NCI-H524 treated with DMSO at 0.1 percent for 48 hours (cell line): Measurements from ENCODE around the gene TRHDE.

ENCODE experiments used
- DNase-seq: peaks from one replicate; lab custom pipeline; 2025; lab: John Stamatoyannopoulos, UW

Gene TRHDE

DNA sequence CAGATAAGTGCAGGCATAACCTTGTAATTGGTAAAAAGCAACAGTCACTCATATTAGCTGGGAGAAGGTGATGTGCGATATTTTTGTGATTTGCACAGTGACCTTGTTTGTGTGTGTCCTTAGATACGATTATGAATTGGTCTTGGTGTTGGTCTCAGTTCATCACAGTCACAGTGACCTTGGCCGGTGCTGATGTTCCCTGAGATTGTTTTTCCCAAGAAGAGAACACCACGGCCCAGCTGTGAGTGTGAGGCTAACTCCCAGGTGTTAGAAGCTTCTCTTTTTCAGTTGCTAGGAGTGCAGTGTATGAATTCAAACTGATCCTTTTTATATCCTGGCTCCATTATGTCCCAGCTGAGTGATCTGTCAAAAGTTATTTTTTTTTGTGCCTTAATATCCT lies 46.2 kb downstream of the TRHDE start:
- no peak for DNase-seq

DNA sequence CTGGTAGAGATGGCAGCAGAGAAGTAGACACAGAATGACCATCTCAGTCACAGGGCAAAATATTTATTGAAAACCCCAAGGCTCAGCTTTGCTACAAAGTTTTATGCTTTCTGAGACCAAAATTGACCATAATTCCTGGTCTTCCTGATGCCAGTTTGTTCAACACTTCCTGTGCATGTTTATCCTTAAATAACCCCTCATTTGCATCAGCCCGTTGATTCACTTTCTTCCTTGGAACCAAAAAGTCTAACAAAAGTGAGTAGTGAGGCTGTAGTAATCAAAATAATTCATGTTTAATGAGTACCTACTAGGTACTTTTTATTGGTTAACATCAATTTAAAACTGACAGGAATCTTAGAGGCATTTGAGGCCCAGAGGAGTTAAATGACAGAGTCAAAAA lies 51.7 kb downstream of the TRHDE start:
- DNase-seq: no peak

DNA sequence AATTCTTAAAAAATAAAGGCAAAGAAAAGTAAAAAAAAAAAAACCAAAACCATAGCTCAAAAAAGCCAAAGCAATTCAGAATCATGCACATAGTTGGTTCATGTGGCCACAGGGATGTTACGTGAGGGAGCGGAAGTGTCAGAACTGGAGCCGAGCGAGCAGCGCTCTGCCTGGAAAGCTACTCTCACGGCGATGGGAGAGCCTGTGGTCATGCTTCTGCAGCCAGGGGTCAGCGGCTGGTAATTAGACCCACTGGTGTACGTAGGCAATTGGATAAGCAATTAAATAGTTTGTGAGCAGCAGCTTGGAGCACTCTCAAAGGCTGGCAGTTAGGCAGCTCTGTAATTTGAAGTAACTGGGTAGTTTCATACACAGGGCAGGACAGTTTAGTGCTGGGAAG lies 58.1 kb downstream of the TRHDE start:
- no peak for DNase-seq

DNA sequence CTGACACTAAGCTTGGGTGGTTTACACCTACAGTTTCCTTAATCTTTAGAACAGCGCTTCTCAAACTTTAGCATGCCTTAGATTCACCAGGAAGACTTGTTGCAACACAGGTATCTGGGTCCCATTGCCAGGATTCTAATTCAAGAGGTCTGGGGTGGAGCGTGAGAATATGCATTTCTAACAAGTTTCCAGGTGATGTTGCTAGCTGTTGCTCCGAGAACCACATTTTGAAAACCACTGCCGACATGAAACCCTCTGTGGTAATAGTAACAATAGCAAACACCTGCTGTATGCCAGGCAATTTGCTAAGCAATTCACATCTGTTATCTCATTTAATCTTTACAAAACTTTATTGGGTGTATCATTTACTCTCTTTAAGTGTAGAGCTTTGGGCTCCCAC lies 58.6 kb downstream of the TRHDE start:
- no peak for DNase-seq

DNA sequence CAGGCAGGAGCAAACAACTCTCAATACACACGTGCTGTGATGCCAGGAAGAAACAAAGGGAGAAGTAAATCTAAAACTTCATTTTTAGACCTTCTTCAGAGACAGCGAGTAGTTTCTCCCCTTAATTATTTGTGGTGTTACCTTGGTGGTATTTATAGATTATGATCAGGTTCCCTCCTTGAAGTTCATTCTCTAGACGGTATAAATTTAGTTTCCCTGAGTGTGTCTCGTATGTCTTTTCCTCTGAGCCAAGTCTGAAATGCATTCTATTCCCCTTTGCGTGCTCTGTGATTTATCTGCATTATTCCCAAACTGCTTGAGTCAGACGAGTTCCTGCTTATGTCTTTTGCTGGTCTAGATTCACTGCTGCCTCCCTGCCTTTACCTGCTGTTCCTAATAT lies 65.2 kb downstream of the TRHDE start:
- DNase-seq: no peak

DNA sequence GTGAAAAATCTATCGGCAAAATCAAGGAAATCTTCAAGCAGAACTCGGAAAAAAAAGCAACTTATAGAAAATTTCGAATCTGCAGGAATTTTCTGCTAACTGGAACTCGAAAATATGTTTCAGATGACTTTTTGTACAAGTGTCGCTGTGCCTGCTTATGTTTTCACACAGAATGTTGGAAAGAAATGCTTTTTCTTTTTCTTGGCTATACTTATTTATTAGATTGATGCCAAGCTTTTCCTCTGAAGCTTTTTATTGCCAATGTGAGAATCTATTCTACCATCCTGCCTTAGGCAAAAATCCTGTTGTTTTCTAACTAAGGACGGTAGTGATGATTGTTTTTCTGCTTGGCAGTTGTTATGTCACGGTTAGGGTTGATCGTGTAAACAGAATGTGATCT lies 65.8 kb downstream of the TRHDE start:
- DNase-seq: no peak

DNA sequence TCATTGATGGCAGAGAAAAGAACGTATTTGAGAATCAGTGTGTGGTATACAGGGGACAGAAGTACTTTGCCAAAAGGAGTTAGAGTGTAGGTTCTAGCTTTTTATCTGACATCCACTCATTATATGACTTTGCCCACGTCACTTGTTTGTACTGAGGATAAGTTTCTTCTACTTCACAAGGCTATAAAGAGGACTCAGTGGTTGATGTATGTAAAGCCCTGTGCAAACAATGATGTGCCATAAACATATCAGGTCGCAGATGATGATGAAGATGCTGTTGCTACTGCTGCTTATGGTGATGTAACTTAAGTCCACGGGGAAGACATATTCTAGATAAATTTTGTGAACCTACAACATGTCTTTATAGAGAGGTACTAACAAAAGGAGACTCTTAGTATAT lies 66.3 kb downstream of the TRHDE start:
- DNase-seq: no peak

DNA sequence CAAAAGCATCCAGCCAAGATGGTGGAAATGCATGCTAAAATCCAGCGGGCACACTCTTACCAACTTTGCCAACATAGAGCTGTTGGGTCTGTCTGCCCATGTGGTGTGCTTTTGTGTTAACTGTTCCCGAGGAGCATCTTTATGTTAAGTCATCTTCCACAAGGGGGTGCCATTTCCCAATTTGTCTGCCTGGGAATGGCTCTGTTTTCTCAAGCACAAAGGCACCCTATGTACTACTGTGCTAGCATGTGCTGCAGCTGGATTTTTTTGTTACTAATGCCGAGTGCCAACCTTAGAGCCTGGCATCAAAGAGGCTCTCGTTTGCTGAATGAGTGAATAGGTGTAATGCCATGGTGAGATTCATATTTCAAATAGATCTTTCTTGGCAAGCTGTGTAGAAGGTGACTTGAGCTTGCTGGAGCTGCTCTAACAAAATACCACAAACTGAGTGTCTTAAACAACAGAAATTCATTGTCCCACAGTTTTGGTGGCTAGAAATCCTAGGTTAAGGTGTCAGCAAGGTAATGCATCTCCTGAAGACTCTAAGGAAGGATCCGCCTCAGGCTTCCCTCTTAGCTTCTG lies 74.3 kb downstream of the TRHDE start:
- DNase-seq: peak; percentile 36

DNA sequence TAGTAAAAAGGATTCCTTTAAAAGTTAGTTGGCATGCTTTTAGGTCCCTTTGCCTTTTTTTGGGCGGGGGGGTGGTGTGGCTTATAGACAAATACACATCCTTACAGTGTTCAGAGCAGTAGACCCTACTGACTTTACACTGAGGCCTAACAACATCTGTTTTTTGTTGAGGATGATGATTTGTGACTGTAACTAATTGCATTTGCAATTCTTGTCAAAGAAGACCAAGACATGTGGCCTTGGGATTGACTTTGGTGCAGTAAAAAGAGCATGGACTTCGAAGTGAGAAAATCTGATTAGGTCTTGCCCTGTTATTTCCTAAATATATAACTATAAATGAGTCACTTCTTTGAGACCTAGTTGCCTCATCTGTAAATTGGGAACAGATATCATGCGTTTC lies 77.3 kb downstream of the TRHDE start:
- DNase-seq: no peak

DNA sequence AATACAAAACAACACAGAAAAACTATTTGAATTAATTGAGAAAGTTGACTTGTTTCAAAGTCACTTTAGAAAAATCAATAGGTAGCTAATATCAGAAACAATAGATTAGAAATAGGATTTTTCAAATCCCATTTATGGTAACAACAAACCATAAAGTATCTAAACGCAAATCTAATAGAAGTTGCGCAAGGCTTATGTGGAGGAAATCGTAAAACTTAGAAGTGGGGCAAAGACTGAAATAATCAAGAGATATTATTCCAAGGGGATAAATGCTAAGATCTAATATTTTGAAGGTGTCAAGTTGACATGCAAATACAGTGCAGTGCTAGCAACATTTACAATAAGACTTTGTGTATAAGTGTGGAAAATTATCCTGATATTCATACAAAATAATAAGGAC lies 87.2 kb downstream of the TRHDE start:
- no peak for DNase-seq

DNA sequence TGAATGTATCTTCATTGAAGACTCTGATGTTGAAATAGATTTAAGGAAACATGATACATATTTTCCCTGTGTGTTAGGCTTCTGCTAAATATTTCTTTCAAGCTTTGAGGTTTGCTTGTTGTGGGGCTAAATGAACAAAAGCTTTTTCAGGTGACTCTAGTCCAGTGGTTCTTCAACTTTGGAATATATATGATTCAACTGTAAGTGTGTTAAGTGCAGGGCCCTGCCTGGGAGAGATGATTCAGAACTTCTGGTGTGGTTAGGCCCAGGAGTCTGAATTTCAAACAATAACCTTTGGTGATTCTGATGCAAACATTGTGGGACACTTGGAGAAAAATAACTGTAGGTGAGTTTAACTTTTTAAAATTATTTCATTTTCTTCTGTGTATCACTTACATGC lies 93.0 kb downstream of the TRHDE start:
- no peak for DNase-seq

DNA sequence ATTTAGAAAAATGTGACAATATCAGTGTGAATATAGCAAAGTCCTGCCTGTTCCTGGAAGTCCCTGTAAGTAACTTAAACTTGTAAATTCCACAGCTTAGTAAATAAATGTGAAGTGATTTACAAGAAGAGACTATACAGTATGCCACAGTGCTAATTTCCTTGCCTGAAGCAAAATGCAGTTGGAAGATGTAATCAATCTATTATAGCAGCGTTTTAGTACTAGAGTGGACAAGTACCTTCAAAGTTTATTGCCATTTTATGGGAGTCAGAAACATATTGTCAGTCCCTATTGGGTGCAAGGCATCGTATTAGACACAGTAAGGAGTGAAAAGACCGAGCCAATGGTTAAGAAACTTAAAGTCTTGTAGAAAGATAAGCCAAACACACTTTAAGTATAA lies 94.1 kb downstream of the TRHDE start:
- no peak for DNase-seq

DNA sequence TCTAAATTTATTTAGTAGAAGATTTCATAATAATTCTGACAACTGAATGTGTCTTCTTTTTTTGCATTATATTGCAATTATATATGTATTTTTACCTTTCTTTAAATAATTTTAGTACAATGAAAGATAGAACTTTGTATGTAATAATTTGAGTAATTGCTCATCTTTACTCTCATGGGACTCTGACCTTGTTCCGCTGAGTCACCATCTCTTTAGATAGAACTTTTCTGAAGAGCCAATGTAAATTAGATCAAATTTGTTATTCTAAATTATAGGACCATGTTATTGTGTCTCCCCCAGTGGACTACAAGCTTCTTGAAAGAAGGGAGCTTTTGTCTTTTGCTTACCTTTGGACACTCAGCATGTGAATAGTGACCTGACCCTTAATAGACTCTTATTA lies 96.1 kb downstream of the TRHDE start:
- DNase-seq: no peak

DNA sequence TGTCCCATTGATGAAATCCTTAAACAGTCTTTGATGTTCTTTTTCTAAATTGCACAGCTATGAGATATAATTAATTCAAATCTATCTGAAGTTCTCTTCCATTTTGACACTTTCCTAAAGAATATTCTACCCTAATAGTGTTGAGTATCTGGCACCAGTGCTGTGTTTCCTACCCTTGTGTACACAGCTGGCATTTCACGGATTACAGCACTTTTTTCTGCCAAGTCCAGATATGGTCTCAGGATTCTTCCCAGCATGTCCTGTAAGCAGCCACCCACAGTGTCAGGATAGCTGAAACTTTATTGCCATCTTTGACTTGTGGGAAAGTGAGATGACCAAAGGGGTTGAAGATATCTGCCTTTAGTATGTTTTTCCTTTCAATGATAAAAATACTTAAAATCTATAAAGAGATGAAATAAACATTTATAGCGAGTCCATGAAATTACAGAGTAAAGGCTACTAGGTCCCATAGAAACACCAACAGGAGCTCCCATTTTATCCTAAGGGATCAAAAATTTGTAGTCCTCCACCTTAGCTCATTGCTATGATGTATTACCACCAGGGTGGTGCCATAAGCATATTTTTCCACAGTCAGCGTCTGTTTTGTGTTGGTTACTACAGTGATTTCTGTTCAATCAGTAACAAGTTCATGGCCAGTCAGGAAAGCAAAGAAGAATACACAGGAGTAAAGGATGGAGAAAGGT lies 96.7 kb downstream of the TRHDE start:
- no peak for DNase-seq

DNA sequence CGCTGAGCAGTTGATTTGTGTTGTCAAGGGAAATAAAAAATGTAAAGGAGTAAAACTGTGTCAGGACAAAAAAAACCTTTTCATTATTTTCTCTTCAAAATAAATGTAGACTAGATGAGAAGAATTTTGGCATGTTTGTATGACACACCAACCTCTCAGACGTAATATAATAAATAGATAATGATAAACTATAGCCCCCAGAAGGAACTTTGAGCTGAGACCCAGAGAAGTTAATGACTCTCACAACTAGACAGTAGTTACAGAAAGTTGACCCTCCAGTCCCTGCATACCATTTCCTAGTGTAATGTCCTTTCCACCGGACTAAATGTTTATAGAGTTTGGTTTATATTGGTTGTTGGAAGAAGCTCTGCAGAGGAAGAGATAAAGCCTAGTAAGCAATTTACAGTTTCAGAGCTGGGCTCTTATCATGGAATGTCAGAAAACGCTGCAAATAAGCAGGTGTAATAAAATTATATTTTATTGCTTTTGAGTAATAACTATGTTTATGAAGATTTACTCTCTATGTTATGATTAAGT lies 97.3 kb downstream of the TRHDE start:
- no peak for DNase-seq

DNA sequence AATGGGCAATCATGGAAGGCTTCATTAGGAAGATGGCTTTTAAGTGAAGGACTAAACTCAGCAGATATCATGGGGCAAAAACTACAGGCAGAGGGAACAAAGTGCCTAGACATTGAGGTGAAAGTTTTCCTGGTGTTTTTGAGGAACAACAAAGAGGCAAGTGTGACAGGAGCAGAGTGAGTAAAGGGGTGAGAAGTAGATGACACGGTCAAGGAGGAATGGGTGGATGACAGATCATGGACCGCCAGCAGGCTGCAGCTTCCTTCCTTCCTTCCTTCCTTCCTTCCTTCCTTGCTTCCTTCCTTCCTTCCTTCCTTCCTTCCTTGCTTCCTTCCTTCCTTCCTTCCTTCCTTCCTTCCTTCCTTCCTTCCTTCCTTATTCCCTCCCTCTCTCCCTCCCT lies 108.3 kb downstream of the TRHDE start:
- DNase-seq: no peak

DNA sequence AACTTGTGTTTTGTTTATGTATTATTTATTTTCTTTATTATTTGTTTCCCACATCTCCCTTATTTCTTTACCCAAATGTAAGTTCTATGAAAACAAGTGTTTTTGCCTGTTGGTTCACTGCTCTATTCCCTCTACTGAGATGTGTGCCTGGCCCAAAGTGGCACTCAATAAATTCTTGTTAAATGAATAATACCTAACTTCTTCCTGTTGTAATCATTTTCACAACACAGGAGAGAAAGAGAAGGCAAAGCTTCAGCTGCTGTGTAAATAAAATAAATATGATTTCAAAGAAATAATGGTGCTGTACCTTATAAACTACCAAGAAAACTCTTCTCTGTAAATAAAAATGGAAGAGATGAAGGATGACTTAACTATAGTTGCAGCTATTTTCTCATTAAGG lies 116.2 kb downstream of the TRHDE start:
- no peak for DNase-seq

DNA sequence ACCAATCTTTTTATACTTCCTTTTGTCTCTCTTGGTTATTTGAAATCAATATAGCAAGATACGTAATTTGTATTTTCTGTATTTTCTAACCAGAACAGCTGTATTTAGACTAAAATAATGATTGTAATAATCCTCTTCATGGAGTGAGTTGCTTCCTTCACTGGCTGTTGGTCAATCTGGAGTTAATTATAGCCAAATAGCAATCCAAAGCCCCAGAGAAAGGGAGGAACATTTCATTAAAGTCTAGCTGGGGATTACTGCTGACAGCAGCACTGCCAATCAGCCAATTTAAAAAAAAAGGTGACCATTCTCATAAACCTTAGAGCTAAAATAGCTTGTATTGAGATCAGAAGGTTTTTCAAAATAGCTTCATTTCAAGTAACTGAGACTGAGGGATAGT lies 118.0 kb downstream of the TRHDE start:
- no peak for DNase-seq

DNA sequence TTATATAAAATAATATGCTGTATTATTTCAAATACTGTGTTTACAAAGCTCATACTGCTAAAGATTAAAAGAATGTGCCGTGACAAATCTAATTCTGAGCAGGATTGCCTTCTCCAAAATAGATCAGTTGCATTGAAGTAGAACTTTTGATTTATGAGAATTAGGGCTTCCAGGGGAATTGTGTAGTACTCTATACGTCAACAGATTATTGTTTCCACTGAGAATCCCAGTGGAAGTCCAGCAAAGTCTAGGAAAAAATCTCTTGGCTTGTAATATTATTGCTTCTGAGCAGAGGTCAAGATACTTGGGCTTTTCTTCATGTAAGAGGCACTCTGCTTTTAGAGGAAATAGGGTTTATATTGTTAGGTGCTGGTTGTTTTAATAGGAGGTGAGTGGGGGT lies 133.9 kb downstream of the TRHDE start:
- no peak for DNase-seq

DNA sequence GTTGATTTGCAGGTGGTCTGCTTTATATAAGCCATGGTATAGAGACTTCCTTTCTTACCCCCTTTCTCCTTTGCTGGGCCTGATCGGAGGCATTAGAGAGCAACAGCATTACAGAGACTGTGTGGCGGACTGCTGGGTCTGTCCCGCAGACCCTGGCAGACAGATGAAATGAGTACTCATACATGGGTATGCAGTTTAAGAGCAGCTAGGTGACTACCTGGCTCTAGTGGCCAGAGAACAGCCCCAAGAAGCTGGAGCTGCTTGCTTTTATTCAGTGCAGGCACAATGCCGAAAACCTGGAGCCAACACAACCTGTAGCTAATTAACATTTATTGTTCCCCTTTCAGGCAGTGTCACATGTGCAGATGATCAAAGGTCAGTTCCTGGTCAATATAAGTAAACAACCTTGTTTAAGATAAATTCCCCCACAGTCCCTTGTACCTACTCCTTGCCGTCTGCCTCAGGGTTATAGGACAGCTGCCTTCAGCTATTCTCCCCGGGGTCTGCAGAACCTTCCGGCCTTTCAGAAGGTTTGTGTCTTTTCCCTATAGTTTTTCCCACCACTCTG lies 160.0 kb downstream of the TRHDE start:
- no peak for DNase-seq

DNA sequence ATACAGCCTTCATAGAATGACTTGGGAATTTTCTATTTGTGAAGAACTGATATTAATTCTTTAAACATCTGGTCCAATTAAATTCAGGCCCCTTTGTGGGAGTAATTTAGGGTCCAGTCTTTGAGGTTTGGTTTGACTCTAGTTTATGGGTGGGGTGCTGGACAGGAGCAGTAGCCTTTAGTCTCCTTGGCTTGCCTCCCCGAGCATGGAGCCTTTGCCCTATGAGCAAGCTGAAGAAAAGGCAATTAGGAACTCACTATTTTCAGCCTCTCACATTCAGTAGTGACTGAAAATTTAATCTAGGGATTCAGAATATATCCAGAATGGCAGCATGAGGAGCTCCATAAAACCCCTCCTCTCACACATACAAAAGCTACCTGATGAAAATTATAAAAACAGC lies 161.1 kb downstream of the TRHDE start:
- no peak for DNase-seq

DNA sequence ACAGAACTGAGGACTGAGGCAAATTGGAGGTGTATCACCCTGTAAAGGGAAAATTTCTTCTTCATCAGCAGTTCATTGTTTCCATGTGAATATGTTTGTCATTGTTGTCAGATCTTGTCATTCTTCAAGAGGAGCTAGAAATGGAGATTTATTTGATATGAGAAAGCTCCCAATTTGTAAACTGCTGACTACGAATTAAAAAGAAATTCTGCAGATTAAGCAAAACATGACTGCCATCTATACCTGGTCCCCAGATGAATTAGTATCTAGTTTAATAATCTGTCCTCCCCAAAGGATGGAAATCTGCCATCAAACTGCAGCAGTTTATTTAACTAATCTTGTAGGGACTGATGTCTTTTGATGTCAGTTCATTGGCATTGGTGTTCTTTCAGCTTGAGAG lies 162.8 kb downstream of the TRHDE start:
- DNase-seq: no peak

DNA sequence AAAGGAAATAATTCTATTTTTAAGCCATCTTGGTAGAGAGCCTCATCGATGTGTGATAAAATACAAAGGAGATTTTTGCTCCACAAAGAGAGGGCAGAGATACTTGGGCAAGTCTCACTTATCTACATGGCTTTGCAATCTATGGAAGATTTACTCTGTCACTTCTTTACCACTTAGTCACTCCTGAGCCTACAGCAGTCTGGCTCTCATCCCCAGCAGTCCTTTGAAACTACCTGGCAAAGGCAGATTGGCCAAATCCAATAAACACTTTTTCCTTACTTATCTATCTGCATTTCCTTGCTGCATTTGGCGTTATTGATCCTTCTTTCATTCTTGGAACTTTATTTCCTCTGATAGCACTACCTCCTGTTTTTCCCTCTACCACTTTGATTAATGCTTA lies 170.0 kb downstream of the TRHDE start:
- no peak for DNase-seq

DNA sequence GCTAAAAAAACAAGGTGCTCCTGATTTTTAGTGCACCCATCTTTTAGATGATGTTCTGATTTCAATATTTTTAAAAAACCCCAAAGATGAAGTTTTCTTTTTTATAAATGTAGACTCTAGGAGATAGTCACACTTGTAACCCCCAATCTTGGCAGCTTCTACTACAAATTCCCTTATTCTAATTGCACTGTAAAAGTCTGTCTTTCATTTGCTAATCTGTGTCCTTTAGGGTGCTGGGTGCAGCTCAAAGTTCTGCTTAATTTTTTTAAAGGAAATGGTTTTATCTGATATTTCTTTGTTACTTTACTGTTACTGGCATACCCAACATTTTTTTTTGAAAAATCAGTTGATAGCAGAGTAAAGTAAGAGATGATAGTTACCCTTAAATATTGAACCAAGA lies 172.0 kb downstream of the TRHDE start:
- no peak for DNase-seq
